ENCODE results near the gene ITFG1.
"Not testable (repeated sequence)": the region's sequence is repeated elsewhere in the genome, so short reads cannot be mapped to it uniquely, and the experiment has no call there.

Gene ITFG1

DNA sequence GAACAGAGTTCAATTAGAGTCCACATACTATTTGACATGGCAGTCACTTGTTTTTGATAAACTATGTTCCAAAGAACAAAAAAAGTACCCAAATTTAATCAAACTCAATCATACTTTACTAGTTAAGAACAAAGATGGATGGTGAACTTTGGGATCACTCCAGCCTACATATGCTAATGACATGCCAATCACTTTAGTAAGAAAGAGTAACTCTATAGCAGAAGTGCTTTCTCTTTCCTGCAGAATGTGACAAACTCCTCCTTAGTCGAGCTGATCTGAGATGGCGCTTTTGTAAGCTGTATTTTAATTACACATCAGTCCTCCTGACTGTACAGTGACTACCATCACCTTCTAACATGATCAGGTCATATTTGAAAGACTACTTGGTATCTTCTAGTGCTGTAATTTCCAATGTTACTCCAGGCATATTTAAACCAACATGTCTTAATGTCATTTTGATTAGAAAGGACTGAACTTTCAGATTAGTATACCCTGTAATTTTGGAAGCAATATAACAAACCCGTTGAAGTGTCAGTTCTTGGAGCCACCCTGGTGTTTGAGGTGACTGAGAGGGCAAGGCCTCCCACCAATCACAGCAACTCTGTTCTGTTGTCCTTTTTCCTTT lies 321.2 kb downstream of the ITFG1 start:
- no peaks in the 10 kb centered on the region for H3K9me3 ChIP-seq (ENCODE audit: control insufficient read depth, insufficient read depth, low read length)
- no peak overlapping the region for H3K9ac ChIP-seq (ENCODE audit: low read depth, low read length)
- no peak overlapping the region for H3K4me3 ChIP-seq (ENCODE audit: low read depth, low read length)
- peaks cover 12% of the 10 kb centered on the region for H3K27me3 ChIP-seq (ENCODE audit: control insufficient read depth, insufficient read depth, low read length)
- peaks cover 5% of the 10 kb centered on the region for H3K4me1 ChIP-seq (ENCODE audit: control insufficient read depth, insufficient read depth, low read length)
- H3K36me3 ChIP-seq (ENCODE audit: control insufficient read depth, insufficient read depth, low read length): no peaks in the 10 kb centered on the region

GRCh38 chr16:47137925-47138324 lies 322.9 kb downstream of the ITFG1 start:
- H3K36me3 ChIP-seq (ENCODE audit: control insufficient read depth, insufficient read depth, low read length); H3K4me1 ChIP-seq (ENCODE audit: control insufficient read depth, insufficient read depth, low read length): not testable (repeated sequence)

DNA sequence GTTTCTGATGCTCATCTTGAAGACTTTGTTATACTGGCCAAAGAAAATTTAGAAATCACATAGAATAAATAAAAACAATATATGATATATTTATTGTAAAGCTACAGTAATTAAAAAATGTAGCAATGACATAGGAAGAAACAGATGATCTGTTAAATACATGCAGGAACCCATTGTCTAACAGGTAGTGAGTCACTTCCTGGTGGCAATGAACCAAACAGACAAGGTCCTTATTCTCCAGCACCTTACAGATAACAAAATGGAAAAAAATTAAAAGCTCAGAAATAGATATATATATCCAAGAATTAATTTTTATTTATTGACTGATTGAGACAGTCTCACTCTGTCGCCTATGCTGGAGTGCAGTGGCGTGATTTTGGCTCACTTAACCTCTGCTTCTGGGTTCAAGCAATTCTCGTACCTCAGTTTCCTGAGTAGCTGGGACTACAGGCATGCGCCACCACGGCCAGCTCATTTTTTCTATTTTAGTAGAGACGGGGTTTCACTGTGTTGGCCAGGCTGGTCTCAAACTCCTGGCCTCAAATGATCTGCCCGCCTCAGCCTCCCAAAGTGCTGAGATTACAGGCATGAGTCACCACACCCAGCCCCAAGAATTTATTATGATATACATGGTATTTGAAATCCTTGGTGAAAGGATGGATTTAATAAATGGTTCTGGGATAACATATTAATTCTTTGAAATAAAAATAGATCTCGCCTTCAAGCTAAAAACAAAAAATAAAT lies 324.6 kb downstream of the ITFG1 start:
- no peaks in the 10 kb centered on the region for H3K9me3 ChIP-seq (ENCODE audit: control insufficient read depth, insufficient read depth, low read length)
- no peaks in the 10 kb centered on the region for H3K36me3 ChIP-seq (ENCODE audit: control insufficient read depth, insufficient read depth, low read length)
- no peaks in the 10 kb centered on the region for H3K27me3 ChIP-seq (ENCODE audit: control insufficient read depth, insufficient read depth, low read length)
- H3K9ac ChIP-seq (ENCODE audit: low read depth, low read length): no peak overlapping the region
- H3K4me1 ChIP-seq (ENCODE audit: control insufficient read depth, insufficient read depth, low read length): peaks cover 5% of the 10 kb centered on the region
- H3K4me3 ChIP-seq (ENCODE audit: low read depth, low read length): no peak overlapping the region

More at GRCh38 chr16:47137925-47138324, 322.9 kb downstream of the ITFG1 start:
- not testable (repeated sequence) for H3K9ac ChIP-seq (ENCODE audit: low read depth, low read length); H3K9me3 ChIP-seq (ENCODE audit: control insufficient read depth, insufficient read depth, low read length); H3K4me3 ChIP-seq (ENCODE audit: low read depth, low read length); H3K27me3 ChIP-seq (ENCODE audit: control insufficient read depth, insufficient read depth, low read length)

DNA sequence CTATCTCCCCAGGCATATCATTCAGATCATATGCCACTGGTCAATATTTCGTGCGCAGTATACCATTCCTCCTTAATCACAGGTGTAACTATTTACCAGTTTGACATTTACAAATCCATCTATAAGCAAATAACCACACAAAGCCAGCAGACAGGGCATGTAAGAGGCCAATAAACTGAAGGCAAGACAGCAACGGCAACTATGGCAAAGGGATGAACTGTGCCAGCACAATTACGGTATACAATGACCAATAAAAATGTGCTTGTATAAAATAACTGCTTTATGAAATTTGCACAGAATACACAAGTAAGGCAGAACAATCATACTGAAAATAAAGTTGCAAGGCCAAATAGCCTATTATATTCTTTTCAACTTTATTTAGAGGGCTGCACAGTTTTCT lies 326.3 kb downstream of the ITFG1 start:
- H3K36me3 ChIP-seq (ENCODE audit: control insufficient read depth, insufficient read depth, low read length): no peaks in the 10 kb centered on the region
- no peaks in the 10 kb centered on the region for H3K9me3 ChIP-seq (ENCODE audit: control insufficient read depth, insufficient read depth, low read length)
- H3K4me3 ChIP-seq (ENCODE audit: low read depth, low read length): no peak overlapping the region
- H3K4me1 ChIP-seq (ENCODE audit: control insufficient read depth, insufficient read depth, low read length): peaks cover 2% of the 10 kb centered on the region
- H3K27me3 ChIP-seq (ENCODE audit: control insufficient read depth, insufficient read depth, low read length): no peaks in the 10 kb centered on the region
- H3K9ac ChIP-seq (ENCODE audit: low read depth, low read length): no peak overlapping the region

- H3K9me3 ChIP-seq (ENCODE audit: control insufficient read depth, insufficient read depth, low read length): no peaks in the 10 kb centered on the region
Observed at GRCh38 chr16:47132308-47132707, 328.6 kb downstream of the ITFG1 start.

DNA sequence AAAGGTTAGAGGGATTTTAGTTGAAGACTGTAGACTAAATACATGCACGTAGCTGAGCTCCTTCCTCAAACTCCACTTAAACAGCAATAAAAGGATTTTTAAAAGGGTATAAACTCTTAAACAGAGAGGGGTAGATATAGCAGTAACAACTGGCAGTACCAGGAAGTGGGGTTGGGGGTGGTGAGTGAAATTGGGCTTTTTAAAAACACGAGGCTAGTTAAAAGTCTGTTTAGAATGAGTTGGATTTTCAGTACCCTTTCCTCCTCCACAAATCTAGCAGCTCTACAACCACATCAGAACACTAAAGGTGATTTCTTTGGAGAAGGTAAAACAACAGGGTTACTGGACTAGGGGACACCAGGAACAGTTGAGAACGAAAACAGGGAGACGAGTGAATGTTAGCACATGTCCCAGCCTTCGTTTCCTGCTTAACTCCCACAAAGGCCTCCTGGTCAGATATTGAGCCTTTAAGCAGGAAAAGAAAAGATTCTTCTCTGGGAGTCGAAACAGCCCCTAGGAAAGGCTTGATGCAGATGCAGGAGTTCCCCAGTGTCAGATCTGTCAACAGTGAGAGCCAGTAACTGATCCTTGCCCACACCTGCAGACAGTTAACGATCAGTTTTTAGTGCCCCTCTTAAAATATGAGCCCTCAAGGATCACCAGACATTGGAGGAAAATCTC lies 331.0 kb downstream of the ITFG1 start:
- Histone ChIP-seq H3K9ac (ENCODE audit: low read depth, low read length) (no peak overlapping the region), H3K36me3 (ENCODE audit: control insufficient read depth, insufficient read depth, low read length) (no peaks in the 10 kb centered on the region), H3K9me3 (ENCODE audit: control insufficient read depth, insufficient read depth, low read length) (no peaks in the 10 kb centered on the region), H3K4me3 (ENCODE audit: low read depth, low read length) (no peak overlapping the region), H3K4me1 (ENCODE audit: control insufficient read depth, insufficient read depth, low read length) (no peaks in the 10 kb centered on the region), H3K27me3 (ENCODE audit: control insufficient read depth, insufficient read depth, low read length) (no peaks in the 10 kb centered on the region)

More at GRCh38 chr16:47132308-47132707, 328.6 kb downstream of the ITFG1 start:
- Histone ChIP-seq H3K4me3 (ENCODE audit: low read depth, low read length) (no peak overlapping the region), H3K4me1 (ENCODE audit: control insufficient read depth, insufficient read depth, low read length) (no peaks in the 10 kb centered on the region), H3K9ac (ENCODE audit: low read depth, low read length) (no peak overlapping the region), H3K36me3 (ENCODE audit: control insufficient read depth, insufficient read depth, low read length) (no peaks in the 10 kb centered on the region), H3K27me3 (ENCODE audit: control insufficient read depth, insufficient read depth, low read length) (no peaks in the 10 kb centered on the region)

GRCh38 chr16:47127541-47127940 lies 333.3 kb downstream of the ITFG1 start:
- Histone ChIP-seq H3K9me3 (ENCODE audit: control insufficient read depth, insufficient read depth, low read length) (no peaks in the 10 kb centered on the region), H3K9ac (ENCODE audit: low read depth, low read length) (no peak overlapping the region), H3K4me3 (ENCODE audit: low read depth, low read length) (no peak overlapping the region), H3K4me1 (ENCODE audit: control insufficient read depth, insufficient read depth, low read length) (no peaks in the 10 kb centered on the region), H3K27me3 (ENCODE audit: control insufficient read depth, insufficient read depth, low read length) (no peaks in the 10 kb centered on the region), H3K36me3 (ENCODE audit: control insufficient read depth, insufficient read depth, low read length) (no peaks in the 10 kb centered on the region)

- Histone ChIP-seq H3K4me3 (ENCODE audit: low read depth, low read length) (no peak overlapping the region), H3K9ac (ENCODE audit: low read depth, low read length) (no peak overlapping the region), H3K36me3 (ENCODE audit: control insufficient read depth, insufficient read depth, low read length) (no peaks in the 10 kb centered on the region), H3K27me3 (ENCODE audit: control insufficient read depth, insufficient read depth, low read length) (no peaks in the 10 kb centered on the region), H3K4me1 (ENCODE audit: control insufficient read depth, insufficient read depth, low read length) (no peaks in the 10 kb centered on the region), H3K9me3 (ENCODE audit: control insufficient read depth, insufficient read depth, low read length) (no peaks in the 10 kb centered on the region)
Observed at GRCh38 chr16:47125757-47126156, 335.1 kb downstream of the ITFG1 start.

DNA sequence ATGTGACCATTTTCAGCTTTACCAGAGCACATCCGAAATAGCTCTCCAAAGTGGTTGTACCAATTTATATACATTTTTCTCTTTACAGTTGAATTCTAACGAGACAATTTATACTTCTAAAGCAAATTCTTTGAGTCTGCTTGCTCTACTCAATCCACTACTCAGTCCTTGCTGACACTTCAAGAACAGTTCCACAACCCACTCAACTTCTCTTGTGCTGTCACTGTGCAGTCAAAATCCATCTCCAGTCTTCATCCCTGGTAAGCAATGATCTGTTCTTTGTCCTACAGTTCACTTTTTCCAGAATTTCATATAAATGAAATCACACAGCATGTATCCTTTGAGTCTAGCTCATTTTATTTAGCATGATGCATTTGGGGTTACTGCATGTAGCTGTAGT lies 347.7 kb downstream of the ITFG1 start:
- Histone ChIP-seq H3K9me3 (ENCODE audit: control insufficient read depth, insufficient read depth, low read length) (no peaks in the 10 kb centered on the region), H3K36me3 (ENCODE audit: control insufficient read depth, insufficient read depth, low read length) (no peaks in the 10 kb centered on the region), H3K27me3 (ENCODE audit: control insufficient read depth, insufficient read depth, low read length) (no peaks in the 10 kb centered on the region)

DNA sequence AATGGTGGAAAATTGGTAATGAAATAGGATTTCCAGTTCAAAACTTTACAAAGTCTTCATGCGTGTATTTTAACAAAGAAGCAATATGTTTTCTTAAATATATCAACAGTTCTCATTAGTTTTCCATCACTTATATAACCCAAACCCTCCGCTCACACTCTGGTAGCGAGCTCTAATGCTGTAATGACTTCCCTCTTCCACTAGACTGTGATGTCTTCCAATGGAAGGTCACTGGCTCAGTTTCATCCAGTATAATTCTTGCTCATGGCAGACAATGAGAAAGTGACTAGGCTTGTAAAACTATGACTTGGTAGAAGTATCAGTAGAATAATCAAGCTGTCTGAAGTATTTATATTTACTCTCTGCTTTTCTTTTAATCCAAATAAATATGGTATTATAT lies 349.9 kb downstream of the ITFG1 start:
- no peak overlapping the region for H3K4me3 ChIP-seq (ENCODE audit: low read depth, low read length)
- no peaks in the 10 kb centered on the region for H3K9me3 ChIP-seq (ENCODE audit: control insufficient read depth, insufficient read depth, low read length)
- no peaks in the 10 kb centered on the region for H3K4me1 ChIP-seq (ENCODE audit: control insufficient read depth, insufficient read depth, low read length)
- H3K36me3 ChIP-seq (ENCODE audit: control insufficient read depth, insufficient read depth, low read length): no peaks in the 10 kb centered on the region
- H3K9ac ChIP-seq (ENCODE audit: low read depth, low read length): no peak overlapping the region
- no peaks in the 10 kb centered on the region for H3K27me3 ChIP-seq (ENCODE audit: control insufficient read depth, insufficient read depth, low read length)

More for the DNA sequence above, 347.7 kb downstream of the ITFG1 start:
- H3K4me3 ChIP-seq (ENCODE audit: low read depth, low read length): no peak overlapping the region
- H3K4me1 ChIP-seq (ENCODE audit: control insufficient read depth, insufficient read depth, low read length): no peaks in the 10 kb centered on the region
- no peak overlapping the region for H3K9ac ChIP-seq (ENCODE audit: low read depth, low read length)

GRCh38 chr16:47109361-47109760 lies 351.5 kb downstream of the ITFG1 start:
- Histone ChIP-seq H3K36me3 (ENCODE audit: control insufficient read depth, insufficient read depth, low read length) (no peaks in the 10 kb centered on the region), H3K27me3 (ENCODE audit: control insufficient read depth, insufficient read depth, low read length) (no peaks in the 10 kb centered on the region), H3K9me3 (ENCODE audit: control insufficient read depth, insufficient read depth, low read length) (no peaks in the 10 kb centered on the region), H3K4me3 (ENCODE audit: low read depth, low read length) (no peak overlapping the region), H3K4me1 (ENCODE audit: control insufficient read depth, insufficient read depth, low read length) (no peaks in the 10 kb centered on the region), H3K9ac (ENCODE audit: low read depth, low read length) (no peak overlapping the region)
